ENCODE measurements around the gene IAH1.
"Not testable (repeated sequence)": the region's sequence is repeated elsewhere in the genome, so short reads cannot be mapped to it uniquely, and the experiment has no call there.

Gene IAH1

GRCh38 chr2:9473985-9474360 is 378 bp upstream of the IAH1 start:
- peak; percentile 75 for DNase-seq

GRCh38 chr2:9477914-9478313 is 3.6 kb downstream of the IAH1 start:
- no peak for DNase-seq

GRCh38 chr2:9478526-9478925 is 4.2 kb downstream of the IAH1 start:
- DNase-seq: no peak

GRCh38 chr2:9480157-9480556 is 5.8 kb downstream of the IAH1 start:
- DNase-seq: no peak

GRCh38 chr2:9483107-9483506 is 8.8 kb downstream of the IAH1 start:
- no peak for DNase-seq

- DNase-seq: no peak
Measured at GRCh38 chr2:9484533-9484932, 10.2 kb downstream of the IAH1 start.

- no peak for DNase-seq
Measured at GRCh38 chr2:9488583-9489547, 14.5 kb downstream of the IAH1 start.

- DNase-seq: no peak
Measured at GRCh38 chr2:9490789-9491188, 16.4 kb downstream of the IAH1 start.

- DNase-seq: no peak
Measured at GRCh38 chr2:9492927-9493326, 18.6 kb downstream of the IAH1 start.

GRCh38 chr2:9493478-9493877 is 19.1 kb downstream of the IAH1 start:
- no peak for DNase-seq

GRCh38 chr2:9494081-9494480 is 19.7 kb downstream of the IAH1 start:
- DNase-seq: no peak

GRCh38 chr2:9497017-9497416 is 22.7 kb downstream of the IAH1 start:
- no peak for DNase-seq

GRCh38 chr2:9498210-9498609 is 23.9 kb downstream of the IAH1 start:
- DNase-seq: no peak

GRCh38 chr2:9508931-9509330 is 34.6 kb downstream of the IAH1 start:
- DNase-seq: no peak

- not testable (repeated sequence) for DNase-seq
Measured at GRCh38 chr2:9513946-9514345, 39.6 kb downstream of the IAH1 start.

- no peak for DNase-seq
Measured at GRCh38 chr2:9517118-9517782, 42.9 kb downstream of the IAH1 start.

GRCh38 chr2:9518163-9518562 is 43.8 kb downstream of the IAH1 start:
- no peak for DNase-seq

GRCh38 chr2:9518780-9519179 is 44.4 kb downstream of the IAH1 start:
- DNase-seq: no peak

- DNase-seq: no peak
Measured at GRCh38 chr2:9519250-9519649, 44.9 kb downstream of the IAH1 start.

GRCh38 chr2:9524291-9524690 is 49.9 kb downstream of the IAH1 start:
- no peak for DNase-seq

GRCh38 chr2:9525266-9525665 is 50.9 kb downstream of the IAH1 start:
- no peak for DNase-seq

- DNase-seq: no peak
Measured at GRCh38 chr2:9527995-9528787, 53.8 kb downstream of the IAH1 start.

GRCh38 chr2:9532421-9532820 is 58.1 kb downstream of the IAH1 start:
- DNase-seq: no peak

GRCh38 chr2:9533663-9534062 is 59.3 kb downstream of the IAH1 start:
- no peak for DNase-seq
